ENCODE measurements around the gene TRAF3.

Gene TRAF3

DNA sequence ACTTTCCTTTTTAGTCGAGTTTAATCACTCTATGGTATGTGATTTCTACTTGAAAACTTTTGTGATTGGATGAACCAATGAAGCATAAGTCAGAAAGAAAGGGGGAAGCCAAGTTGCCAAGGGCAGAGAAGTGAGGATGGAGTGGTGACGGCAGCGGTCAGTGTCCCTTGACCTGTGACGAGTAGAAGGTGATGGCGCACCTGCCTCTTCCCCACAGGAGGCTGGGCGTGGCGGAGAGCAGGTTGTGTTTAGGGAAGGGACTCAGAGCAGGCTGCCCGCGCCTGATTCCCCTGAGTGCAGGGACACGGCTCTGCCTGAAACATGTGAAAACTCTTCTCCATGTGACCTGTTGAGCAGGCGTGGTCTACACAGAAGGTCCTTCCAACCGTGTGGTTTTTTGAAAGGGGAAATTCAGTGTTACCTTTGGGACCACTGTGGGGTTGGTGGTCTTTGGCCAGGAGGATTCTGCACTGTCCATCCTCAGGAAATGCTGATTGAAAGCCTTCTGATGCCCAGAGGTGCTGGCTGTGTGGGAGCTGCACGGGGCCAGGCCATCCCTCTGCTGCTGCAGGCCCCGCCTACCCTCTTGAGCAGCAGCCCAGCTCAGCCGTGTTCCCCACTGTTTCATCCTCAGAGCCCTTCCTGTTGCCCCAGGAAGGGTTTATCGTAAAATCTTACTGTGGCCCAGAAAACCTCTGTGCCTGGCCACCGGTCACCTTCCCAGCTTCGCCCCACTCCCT, 121.7 kb downstream of the TRAF3 start:
- no peak for DNase-seq

DNA sequence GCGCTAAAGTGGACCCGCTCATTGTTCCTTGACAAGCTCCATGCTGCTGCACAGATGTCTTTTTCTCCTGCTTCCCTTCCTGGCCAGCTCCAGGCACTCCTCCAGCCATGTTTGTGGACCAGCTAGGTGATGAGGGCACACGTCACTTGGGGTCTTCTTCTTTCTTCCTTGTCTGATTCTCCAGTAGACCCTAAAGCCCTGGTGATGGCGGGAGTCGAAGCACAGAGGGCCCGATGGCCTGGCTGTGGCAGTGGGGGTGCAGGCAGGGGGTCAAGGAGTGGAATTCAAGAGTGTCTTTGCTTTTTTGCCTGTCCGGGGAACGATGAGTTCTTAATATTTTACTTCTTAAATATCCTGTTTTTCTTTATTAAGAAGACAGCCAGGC, 122.3 kb downstream of the TRAF3 start:
- no peak for DNase-seq

DNA sequence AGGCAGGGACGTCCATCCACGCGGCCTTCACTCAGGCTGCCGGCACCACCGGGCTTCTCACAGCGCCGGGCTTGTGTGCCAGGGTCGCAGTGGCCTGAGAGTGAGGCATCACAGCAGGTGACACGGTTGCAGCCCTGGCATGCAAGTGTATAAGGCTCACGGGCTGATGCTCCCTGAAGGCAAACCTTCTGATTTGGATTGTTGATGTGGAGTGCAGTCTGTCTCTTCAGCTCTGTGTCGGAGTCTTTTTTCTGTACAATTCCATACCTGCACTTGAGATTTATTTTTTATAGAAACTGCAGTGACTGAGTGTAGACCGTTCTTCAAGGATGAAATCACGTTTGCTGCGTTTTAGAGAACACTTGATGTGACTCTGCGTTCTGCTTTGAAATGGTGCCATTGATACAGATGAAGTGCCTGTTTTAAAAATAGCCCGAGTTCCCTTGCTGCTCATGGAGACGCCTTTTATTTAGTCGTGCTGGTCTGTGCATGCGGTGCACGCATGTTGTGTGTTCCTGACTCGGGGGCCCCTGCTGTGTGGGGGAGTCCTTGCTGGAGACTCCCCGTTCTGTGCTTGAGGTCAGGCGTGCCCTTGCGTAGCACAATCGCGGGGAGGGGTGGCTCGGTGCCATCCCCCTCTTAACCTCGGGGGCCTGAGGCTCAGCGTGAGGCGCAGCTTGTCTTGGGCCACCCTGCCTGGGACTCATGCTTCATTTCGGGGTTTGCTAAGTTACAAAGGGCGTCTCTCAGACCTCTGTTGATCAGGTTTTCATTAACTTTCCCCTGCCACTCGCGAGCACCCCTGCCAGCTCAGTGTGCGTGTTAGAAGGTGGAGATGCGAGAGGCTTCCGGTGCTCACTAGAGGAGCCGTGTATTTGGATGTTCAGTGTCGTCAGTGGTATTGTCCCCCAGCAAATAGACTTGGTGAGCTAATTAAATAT, 123.7 kb downstream of the TRAF3 start:
- DNase-seq: peak; percentile 29

- DNase-seq: no peak
These were observed 124.4 kb downstream of the TRAF3 start for GRCh38 chr14:102901633-102902032.

GRCh38 chr14:102902086-102902485, 124.8 kb downstream of the TRAF3 start:
- DNase-seq: no peak

DNA sequence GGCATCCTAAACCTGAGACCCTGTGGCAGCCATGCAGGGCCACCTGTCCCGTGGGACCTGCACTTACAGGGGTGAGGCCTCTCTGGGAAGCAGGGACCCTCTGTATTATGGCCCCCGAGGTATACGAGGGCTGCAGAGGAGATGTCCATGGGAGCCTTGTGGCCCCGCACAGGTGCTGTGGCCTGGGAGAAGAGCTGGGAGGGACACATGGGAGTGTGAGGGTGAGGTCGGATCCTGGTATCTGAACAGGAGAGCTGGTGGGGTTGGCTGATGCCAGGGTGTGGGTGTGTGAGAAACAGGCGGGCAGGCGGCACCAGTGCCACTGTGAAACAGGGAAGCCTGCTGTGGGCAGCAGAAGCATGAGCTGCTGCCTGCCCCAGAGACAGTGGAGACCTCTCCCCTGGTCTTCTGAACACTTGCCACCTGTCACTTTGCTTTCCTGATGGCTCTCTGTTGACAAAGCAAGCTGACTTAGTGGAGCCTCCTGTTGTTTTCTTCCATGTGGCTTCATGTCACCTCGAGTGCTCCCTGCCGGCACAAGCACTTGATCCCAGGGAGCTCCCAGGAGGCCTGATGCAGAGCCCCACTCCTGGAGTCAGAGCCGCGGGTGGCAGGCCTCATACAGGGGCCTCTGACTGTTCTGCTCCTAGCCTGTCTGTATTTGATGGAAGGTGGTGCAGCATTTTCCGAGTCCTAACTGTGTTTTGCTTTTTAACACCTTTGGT, 125.4 kb downstream of the TRAF3 start:
- DNase-seq: no peak

DNA sequence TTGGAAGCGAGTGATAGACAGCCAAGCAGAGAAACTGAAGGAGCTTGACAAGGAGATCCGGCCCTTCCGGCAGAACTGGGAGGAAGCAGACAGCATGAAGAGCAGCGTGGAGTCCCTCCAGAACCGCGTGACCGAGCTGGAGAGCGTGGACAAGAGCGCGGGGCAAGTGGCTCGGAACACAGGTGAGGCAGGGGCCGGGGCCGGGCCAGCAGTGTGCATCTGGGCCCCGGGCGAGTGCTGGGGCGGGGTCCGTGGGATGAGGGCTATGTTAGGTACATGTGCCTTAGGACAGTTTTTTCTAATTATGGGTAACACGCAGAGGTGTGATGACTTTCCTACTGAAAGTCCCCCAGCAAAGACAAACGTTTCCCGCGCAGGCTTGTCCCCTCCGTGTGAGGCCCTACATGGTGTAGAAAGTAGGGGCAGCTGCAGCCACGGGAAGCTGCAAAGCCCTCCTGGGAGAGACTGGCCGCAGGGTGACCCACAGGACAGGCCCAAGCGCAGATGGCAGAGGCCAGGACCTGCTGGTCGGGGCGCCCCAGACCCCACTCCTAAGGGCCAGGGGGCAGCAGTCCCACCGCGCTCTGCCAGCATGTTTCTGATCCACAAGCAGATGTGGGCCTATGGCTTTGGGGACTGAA, 126.1 kb downstream of the TRAF3 start:
- no peak for DNase-seq

GRCh38 chr14:102903889-102904512, 126.8 kb downstream of the TRAF3 start:
- DNase-seq: no peak

DNA sequence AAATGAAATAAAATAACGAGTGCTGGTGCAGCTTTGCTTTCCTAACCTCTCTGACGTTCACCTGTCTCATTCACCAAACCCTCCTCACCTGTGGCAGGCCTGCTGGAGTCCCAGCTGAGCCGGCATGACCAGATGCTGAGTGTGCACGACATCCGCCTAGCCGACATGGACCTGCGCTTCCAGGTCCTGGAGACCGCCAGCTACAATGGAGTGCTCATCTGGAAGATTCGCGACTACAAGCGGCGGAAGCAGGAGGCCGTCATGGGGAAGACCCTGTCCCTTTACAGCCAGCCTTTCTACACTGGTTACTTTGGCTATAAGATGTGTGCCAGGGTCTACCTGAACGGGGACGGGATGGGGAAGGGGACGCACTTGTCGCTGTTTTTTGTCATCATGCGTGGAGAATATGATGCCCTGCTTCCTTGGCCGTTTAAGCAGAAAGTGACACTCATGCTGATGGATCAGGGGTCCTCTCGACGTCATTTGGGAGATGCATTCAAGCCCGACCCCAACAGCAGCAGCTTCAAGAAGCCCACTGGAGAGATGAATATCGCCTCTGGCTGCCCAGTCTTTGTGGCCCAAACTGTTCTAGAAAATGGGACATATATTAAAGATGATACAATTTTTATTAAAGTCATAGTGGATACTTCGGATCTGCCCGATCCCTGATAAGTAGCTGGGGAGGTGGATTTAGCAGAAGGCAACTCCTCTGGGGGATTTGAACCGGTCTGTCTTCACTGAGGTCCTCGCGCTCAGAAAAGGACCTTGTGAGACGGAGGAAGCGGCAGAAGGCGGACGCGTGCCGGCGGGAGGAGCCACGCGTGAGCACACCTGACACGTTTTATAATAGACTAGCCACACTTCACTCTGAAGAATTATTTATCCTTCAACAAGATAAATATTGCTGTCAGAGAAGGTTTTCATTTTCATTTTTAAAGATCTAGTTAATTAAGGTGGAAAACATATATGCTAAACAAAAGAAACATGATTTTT, 128.2 kb downstream of the TRAF3 start:
- DNase-seq: no peak

DNA sequence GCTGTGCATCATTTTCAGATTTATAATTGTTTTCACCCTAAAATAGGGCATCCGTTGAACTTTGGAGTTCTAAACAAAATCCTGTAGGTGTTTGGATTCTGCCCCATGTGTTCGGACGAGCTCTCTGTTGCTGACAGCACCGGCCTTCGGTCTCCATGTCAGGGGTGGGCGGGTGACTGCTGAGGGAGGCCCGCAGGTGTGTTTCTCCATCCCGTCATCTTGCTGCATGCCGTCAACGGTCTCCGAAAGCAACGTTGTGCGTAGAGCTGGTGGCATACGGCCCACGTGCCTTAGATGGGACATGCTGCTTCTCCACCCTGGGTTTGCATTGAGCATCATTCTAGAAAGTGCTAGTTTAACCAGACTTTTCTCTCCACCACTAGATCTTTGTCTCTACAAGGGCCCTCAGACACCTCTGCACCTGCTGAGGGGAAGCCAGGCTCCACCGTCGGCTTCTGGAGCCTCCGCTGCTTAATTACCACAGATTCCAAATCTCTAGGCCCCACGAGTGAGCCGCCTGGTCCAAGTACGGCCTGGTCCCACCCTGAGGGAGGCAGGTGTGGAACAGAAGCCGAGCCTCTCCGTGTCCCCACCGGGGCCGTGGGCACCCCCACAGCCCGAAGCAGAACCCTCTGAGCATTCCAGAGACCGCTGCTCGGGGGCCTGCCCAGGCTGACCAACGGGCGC, 129.5 kb downstream of the TRAF3 start:
- DNase-seq: no peak

DNA sequence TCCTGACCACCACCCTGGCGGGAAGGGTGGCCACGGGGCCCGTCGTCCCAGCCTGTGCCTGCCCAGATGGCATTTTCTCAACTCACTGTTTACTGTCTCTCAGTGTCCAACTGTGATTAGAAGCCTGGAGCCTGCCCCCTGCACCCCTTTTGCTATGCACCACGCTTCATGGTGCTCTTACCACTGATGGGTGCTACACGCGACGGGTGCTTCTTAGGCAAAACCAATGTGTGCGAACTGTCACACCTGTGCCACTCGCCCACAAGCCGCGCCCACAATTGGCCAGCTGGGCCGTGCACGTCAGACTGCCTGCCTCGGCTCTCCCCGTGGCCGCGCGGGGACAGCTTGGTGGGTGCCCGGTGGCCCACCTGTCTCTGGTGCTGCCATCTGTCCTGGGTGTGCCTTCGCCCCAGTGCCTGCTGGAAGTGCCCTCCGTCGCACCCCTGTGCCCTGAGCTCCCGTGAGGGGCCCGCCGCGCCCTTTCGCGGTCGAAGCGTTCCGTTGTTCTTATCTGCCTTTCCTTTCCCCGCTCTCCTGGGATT, 130.1 kb downstream of the TRAF3 start:
- DNase-seq: no peak

DNA sequence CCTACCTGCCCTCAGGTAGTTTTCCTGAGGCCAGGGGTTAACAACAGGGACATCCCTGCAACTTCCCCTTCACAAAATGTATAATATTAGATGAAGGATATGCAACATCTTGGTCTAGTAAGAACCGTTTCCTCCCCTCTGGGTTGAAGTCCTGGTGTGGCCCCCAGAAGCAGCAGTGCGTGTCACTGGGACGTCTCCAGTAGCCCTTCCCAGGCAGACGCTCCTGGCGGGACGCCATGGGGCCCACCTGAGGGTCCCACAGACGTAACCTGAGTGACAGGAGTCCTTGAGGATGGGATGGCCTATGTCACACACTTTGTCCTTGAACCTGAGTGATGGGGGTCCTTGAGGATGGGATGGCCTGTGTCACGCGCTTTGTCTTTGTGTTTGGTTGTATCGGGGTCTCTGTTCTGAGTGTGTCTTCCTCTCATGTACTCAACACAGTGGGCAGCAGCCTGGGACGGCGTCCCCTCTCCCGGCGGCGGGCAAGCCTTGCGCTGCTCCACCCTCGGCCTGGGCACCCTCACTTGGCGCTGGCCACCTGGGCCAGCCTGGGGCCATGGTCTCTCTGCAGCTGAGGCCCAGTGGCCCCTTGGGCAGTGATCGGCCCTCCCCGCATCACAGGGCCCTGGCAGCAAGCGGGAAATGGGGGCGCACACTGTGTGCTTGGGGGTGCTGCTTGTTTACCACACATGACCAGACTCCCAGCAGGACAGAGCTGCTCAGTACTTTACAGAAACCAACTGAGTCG, 130.9 kb downstream of the TRAF3 start:
- no peak for DNase-seq

GRCh38 chr14:102908766-102909455, 131.7 kb downstream of the TRAF3 start:
- DNase-seq: peak; percentile 51

DNA sequence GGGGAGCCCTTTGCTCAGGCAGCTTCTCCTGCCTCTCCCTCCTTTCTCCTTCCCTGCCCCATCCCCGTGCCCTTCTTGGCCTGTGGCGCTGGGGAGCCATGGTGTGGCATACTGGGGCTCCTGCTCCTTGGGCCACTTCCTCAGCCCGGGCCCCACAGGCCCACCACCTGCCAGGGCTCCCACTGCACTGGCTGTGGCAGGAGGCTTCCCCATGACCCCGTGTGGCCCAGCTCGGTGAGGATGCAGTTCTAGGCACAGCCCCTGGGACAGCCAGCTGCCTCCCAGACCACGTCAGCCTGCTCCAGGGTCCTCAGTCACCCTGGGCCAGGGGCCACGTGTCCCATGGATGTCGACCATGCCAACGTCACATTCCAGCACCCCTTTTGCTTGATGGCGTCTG, 132.2 kb downstream of the TRAF3 start:
- no peak for DNase-seq

DNA sequence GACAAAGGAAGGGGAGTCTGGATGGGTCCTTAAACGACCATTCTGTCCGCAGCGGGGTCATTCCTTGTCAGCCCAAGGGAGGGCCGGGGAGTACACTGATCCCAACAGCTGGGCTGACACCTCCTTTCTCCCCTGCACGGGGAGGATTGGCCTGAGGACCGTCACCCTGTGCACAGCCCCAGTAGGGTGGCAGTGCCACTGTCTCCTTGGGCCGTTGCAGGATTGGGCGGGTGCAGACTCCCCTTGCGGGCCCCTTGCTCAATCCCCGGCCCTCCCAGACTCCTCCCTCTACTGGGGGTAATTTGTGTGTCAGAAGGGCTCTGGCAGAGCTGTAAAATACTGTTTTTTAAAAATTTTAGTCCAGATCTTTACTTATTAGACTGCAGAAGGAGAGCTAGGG, 132.7 kb downstream of the TRAF3 start:
- no peak for DNase-seq

- no peak for DNase-seq
These were observed 133.2 kb downstream of the TRAF3 start for GRCh38 chr14:102910442-102910841.

GRCh38 chr14:102911541-102911951, 134.3 kb downstream of the TRAF3 start:
- DNase-seq: no peak

DNA sequence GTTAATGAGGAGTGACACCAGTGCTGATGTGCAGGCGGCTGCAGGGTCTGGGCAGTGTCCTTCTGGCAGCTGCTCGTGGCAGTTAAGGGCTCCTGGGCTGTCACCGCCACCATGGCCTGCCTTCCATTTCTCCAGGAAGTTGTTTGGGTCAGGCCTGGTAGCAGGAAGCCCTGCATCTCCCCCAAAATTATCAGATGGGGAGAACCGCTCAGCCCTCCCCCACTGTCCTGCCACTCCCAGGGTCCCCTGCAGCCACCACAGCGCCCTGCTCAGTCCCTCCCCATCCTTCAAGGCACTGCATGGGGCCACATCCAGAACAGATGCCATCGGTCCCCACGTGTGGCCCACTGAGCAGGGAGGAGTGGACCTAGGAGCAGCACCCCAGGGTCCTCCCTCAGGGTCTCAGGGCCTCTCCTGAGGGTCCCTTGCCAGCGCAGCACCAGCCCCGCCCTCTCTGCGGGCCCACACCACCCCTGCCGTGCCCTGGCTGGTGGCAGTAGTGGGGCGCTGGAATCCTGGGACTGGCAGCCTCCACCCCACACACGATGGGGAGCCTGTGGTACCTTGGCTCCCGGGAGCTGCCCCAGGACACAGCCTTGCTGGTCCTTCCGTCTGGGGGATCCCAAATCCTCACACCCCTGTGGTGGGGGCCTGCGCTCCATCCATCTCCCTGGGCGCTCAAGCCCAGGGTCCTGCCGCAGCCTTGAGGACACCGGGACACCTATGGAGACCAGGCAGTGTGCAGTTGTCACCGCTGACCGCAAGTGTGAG, 134.9 kb downstream of the TRAF3 start:
- DNase-seq: no peak
